SK-N-SH treated with all-trans-retinoic acid at 6 μM for 48 hours (cell line): ENCODE results near the gene MCRIP2.

ENCODE experiments used
- ATAC-seq: fragments of 200-7000 bp; cut with Tn5 transposase; 3 replicates; pipeline ENCODE4 v1.9.1; 2020; ENCODE audit warnings: mild to moderate bottlenecking, moderate library complexity
- ARNTL ChIP-seq: fragments of 450-650 bp; formaldehyde crosslinking; IDR thresholded peaks from 2 replicates; pipeline ENCODE4 v1.5.0; 2020; ENCODE audit warnings: low read depth, mild to moderate bottlenecking, moderate library complexity, borderline replicate concordance
- BACH2 ChIP-seq: fragments of 250-450 bp; sonication (Bioruptor Pico); IDR thresholded peaks from 2 replicates; pipeline ENCODE4 v1.9.0; 2021; ENCODE audit warnings: mild to moderate bottlenecking, borderline replicate concordance
- CSDC2 ChIP-seq: fragments of 250-450 bp; sonication (Bioruptor Pico); IDR thresholded peaks from 2 replicates; pipeline ENCODE4 v1.5.0; 2020; ENCODE audit warnings: mild to moderate bottlenecking, moderate library complexity
- ESRRG ChIP-seq: fragments of 250-450 bp; sonication (Bioruptor Pico); IDR thresholded peaks from 2 replicates; pipeline ENCODE4 v1.6.1; 2021; ENCODE audit warnings: mild to moderate bottlenecking
- GLIS3 ChIP-seq: fragments of 250-450 bp; sonication (Bioruptor Pico); IDR thresholded peaks from 2 replicates; pipeline ENCODE4 v1.5.0; 2020; ENCODE audit warnings: mild to moderate bottlenecking, moderate library complexity
- ISL1 ChIP-seq: fragments of 250-450 bp; sonication (Bioruptor Pico); IDR thresholded peaks from 2 replicates; pipeline ENCODE4 v2.1.2; 2022; ENCODE audit warnings: mild to moderate bottlenecking, moderate library complexity
- RARB ChIP-seq: fragments of 250-450 bp; sonication (Bioruptor Pico); IDR thresholded peaks from 2 replicates; pipeline ENCODE4 v1.8.0; 2021; ENCODE audit warnings: mild to moderate bottlenecking, moderate library complexity
- SNAI2 ChIP-seq: fragments of 250-450 bp; sonication (Bioruptor Pico); IDR thresholded peaks from 2 replicates; pipeline ENCODE4 v1.5.0; 2020; ENCODE audit warnings: mild to moderate bottlenecking, moderate library complexity
- TCF4 ChIP-seq: fragments of 250-450 bp; sonication (Bioruptor Pico); IDR thresholded peaks from 2 replicates; pipeline ENCODE4 v1.8.0; 2021; ENCODE audit warnings: mild to moderate bottlenecking, moderate library complexity, borderline replicate concordance
- TOX ChIP-seq: fragments of 250-450 bp; sonication (Bioruptor Pico); IDR thresholded peaks from 2 replicates; pipeline ENCODE4 v1.8.0; 2021; ENCODE audit warnings: mild to moderate bottlenecking, moderate library complexity, borderline replicate concordance
- ZC3H10 ChIP-seq: fragments of 250-450 bp; sonication (Bioruptor Pico); IDR thresholded peaks from 2 replicates; pipeline ENCODE4 v1.5.1; 2021; ENCODE audit warnings: mild to moderate bottlenecking, moderate library complexity
- ZFP30 ChIP-seq: fragments of 450-650 bp; formaldehyde crosslinking; IDR thresholded peaks from 2 replicates; pipeline ENCODE4 v1.5.0; 2022; ENCODE audit warnings: mild to moderate bottlenecking, moderate library complexity
- ZNF565 ChIP-seq: fragments of 450-650 bp; formaldehyde crosslinking; conservative IDR thresholded peaks from 2 replicates; pipeline ENCODE4 v1.5.0; 2020; ENCODE audit warnings: low read depth, mild to moderate bottlenecking, moderate library complexity
- ZNF70 ChIP-seq: fragments of 450-650 bp; formaldehyde crosslinking; IDR thresholded peaks from 2 replicates; pipeline ENCODE4 v1.5.0; 2020; ENCODE audit warnings: mild to moderate bottlenecking, moderate library complexity
- ZNF8 ChIP-seq: fragments of 450-650 bp; formaldehyde crosslinking; IDR thresholded peaks from 2 replicates; pipeline ENCODE4 v1.5.0; 2020; ENCODE audit warnings: mild to moderate bottlenecking, moderate library complexity
- TF ChIP-seq, protein P1 (sequence below): fragments of 250-450 bp; sonication (Bioruptor Pico); IDR thresholded peaks from 2 replicates; pipeline ENCODE4 v1.5.1; 2020; ENCODE audit warnings: low read depth, mild to moderate bottlenecking, moderate library complexity
- TF ChIP-seq, protein P2 (sequence below): fragments of 250-450 bp; sonication (Bioruptor Pico); IDR thresholded peaks from 2 replicates; pipeline ENCODE4 v1.8.0; 2021; ENCODE audit warnings: low read depth, mild to moderate bottlenecking, moderate library complexity, borderline replicate concordance
- TF ChIP-seq, protein P3 (sequence below): fragments of 250-450 bp; sonication (Bioruptor Pico); IDR thresholded peaks from 2 replicates; pipeline ENCODE4 v1.8.0; 2020; ENCODE audit warnings: mild to moderate bottlenecking, moderate library complexity, borderline replicate concordance
- TF ChIP-seq, protein P4 (sequence below): fragments of 250-450 bp; sonication (Bioruptor Pico); IDR thresholded peaks from 2 replicates; pipeline ENCODE4 v1.5.1; 2021; ENCODE audit warnings: mild to moderate bottlenecking, moderate library complexity

The MCRIP2 gene

DNA sequence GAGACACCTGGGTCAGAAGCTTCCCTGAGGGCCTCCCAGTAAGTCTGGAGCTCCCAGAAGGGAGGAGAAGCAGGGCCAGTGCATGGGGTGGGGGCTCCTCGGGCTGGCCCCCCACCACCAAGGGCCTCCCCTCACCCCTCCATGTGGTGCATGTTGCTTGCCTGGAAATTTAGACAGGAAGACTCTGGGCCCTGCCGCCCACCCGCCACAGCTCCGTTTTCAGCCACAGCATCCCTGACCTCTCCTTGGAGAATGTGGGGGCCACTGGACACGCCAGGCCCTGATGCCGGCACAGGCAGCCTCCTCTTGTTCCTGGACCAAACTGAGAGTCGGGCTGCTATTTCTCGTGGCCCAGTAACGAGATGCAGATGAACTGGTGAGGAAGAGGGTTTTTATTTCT, 2.8 kb upstream of the MCRIP2 start (continued):
- TF ChIP-seq ZNF70 (no peak), ISL1 (CRISPR knock-in tag) (no peak)
- TF ChIP-seq, protein P1, sequence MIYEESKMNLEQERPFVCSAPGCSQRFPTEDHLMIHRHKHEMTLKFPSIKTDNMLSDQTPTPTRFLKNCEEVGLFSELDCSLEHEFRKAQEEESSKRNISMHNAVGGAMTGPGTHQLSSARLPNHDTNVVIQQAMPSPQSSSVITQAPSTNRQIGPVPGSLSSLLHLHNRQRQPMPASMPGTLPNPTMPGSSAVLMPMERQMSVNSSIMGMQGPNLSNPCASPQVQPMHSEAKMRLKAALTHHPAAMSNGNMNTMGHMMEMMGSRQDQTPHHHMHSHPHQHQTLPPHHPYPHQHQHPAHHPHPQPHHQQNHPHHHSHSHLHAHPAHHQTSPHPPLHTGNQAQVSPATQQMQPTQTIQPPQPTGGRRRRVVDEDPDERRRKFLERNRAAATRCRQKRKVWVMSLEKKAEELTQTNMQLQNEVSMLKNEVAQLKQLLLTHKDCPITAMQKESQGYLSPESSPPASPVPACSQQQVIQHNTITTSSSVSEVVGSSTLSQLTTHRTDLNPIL (CRISPR knock-in tag) = no peak

DNA sequence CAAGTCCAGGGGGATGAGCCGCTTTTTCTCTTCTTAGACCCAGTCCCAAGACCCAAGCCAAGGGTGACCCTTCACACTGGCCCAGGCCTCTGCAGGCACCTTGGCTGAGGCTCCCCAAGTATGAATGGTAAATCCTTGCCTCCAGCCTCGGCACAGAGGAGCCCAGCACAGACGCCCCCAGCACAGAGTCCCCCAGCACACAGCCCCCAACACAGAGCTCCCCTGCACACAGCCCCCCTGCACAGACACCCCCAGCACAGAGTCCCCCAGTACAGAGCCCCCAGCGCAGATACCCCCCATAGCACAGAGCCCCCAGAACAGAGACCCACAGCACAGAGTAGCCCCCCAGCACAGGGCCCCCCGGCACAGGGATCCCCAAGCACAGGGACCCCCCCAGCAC, 1.0 kb upstream of the MCRIP2 start:
- no peak for ATAC-seq
- TF ChIP-seq BACH2 (CRISPR knock-in tag) (no peak), ESRRG (CRISPR knock-in tag) (no peak), RARB (CRISPR knock-in tag) (no peak), ZC3H10 (CRISPR knock-in tag) (no peak), ZNF565 (no peak), SNAI2 (CRISPR knock-in tag) (no peak), CSDC2 (CRISPR knock-in tag) (no peak), ZNF8 (no peak), TOX (CRISPR knock-in tag) (no peak), ZFP30 (CRISPR knock-in tag) (no peak), ZNF70 (no peak), TCF4 (CRISPR knock-in tag) (no peak), ARNTL (CRISPR knock-in tag) (no peak), GLIS3 (CRISPR knock-in tag) (no peak)
- TF ChIP-seq, protein P2, sequence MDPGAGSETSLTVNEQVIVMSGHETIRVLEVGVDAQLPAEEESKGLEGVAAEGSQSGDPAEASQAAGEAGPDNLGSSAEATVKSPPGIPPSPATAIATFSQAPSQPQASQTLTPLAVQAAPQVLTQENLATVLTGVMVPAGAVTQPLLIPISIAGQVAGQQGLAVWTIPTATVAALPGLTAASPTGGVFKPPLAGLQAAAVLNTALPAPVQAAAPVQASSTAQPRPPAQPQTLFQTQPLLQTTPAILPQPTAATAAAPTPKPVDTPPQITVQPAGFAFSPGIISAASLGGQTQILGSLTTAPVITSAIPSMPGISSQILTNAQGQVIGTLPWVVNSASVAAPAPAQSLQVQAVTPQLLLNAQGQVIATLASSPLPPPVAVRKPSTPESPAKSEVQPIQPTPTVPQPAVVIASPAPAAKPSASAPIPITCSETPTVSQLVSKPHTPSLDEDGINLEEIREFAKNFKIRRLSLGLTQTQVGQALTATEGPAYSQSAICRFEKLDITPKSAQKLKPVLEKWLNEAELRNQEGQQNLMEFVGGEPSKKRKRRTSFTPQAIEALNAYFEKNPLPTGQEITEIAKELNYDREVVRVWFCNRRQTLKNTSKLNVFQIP (CRISPR knock-in tag) = no peak
- TF ChIP-seq, protein P3, sequence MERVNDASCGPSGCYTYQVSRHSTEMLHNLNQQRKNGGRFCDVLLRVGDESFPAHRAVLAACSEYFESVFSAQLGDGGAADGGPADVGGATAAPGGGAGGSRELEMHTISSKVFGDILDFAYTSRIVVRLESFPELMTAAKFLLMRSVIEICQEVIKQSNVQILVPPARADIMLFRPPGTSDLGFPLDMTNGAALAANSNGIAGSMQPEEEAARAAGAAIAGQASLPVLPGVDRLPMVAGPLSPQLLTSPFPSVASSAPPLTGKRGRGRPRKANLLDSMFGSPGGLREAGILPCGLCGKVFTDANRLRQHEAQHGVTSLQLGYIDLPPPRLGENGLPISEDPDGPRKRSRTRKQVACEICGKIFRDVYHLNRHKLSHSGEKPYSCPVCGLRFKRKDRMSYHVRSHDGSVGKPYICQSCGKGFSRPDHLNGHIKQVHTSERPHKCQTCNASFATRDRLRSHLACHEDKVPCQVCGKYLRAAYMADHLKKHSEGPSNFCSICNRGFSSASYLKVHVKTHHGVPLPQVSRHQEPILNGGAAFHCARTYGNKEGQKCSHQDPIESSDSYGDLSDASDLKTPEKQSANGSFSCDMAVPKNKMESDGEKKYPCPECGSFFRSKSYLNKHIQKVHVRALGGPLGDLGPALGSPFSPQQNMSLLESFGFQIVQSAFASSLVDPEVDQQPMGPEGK (CRISPR knock-in tag) = no peak
- TF ChIP-seq, protein P4, sequence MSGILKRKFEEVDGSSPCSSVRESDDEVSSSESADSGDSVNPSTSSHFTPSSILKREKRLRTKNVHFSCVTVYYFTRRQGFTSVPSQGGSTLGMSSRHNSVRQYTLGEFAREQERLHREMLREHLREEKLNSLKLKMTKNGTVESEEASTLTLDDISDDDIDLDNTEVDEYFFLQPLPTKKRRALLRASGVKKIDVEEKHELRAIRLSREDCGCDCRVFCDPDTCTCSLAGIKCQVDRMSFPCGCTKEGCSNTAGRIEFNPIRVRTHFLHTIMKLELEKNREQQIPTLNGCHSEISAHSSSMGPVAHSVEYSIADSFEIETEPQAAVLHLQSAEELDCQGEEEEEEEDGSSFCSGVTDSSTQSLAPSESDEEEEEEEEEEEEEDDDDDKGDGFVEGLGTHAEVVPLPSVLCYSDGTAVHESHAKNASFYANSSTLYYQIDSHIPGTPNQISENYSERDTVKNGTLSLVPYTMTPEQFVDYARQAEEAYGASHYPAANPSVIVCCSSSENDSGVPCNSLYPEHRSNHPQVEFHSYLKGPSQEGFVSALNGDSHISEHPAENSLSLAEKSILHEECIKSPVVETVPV (CRISPR knock-in tag) = no peak

DNA sequence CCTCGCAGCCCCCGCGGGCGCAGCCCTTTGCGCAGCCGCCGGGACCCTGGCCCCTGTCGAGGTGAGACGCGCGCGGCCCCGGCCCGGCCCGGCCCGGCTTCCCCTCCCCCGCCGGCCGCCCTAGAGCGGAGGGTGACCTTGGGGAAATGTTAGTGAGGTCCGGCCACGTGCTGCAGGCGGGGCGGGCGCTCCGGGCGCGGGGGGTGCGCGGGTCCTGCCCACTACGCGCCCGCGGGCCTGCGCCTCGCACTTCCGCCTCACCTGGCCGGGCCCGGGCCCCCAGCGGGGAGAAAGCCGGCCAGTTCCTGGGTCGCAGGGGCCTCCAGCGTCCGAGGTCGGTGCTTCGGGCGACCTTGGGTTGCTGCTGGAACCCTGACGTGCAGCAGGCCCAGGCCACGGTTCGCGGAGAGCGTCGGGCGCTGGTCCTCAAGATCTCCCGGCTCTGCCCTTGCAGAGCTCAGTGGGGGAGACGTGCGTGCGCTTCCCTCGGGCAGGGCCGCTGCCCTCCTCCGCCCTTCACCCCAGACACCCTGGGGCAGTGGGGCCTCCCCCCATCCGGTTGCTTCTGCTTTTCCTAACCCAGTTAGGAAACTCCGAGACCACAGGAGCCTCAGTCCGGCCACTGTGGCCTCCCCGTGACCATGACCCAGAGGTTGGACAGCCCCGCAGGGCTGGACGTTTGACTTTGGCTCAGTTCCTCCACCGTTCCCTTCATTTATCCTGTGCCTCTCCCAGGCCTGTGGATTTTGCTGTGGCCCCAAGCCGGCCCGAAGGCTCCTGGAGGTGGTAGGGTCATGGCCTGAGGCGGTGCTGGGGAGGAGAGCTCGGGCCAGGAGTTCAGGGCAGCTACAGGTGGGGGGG, 791 bp downstream of the MCRIP2 start:
- peak; percentile 9; the same call in 2 of the 3 replicates for ATAC-seq
- TF ChIP-seq ZC3H10 (CRISPR knock-in tag) (no peak), ZFP30 (CRISPR knock-in tag) (no peak), GLIS3 (CRISPR knock-in tag) (no peak), ZNF8 (no peak), CSDC2 (CRISPR knock-in tag) (no peak)
- TF ChIP-seq, protein P2 (CRISPR knock-in tag) = no peak
- TF ChIP-seq, protein P4 (CRISPR knock-in tag) = peak; percentile 38; the same call in 1 of the 2 replicates
